Activated CD4-positive, alpha-beta T cell treated with anti-CD3 and anti-CD28 coated beads for 48 hours (primary cell): ENCODE data around the gene RBM19.

Source experiments
- DNase-seq: peaks from one replicate; pipeline ENCODE4 v3.0.0-alpha.2; 2020

RBM19 gene

GRCh38 chr12:113987261-113988063, 21.3 kb upstream of the RBM19 start:
- no peak for DNase-seq

GRCh38 chr12:113984464-113984863, 18.3 kb upstream of the RBM19 start:
- no peak for DNase-seq

- no peak for DNase-seq
These were observed 17.8 kb upstream of the RBM19 start for GRCh38 chr12:113983777-113984448.

GRCh38 chr12:113983265-113983664, 17.1 kb upstream of the RBM19 start:
- DNase-seq: no peak

- DNase-seq: no peak
These were observed 15.8 kb upstream of the RBM19 start for GRCh38 chr12:113981876-113982275.

- DNase-seq: peak; percentile 33
These were observed 14.6 kb upstream of the RBM19 start for GRCh38 chr12:113980537-113981337.

- no peak for DNase-seq
These were observed 13.9 kb upstream of the RBM19 start for GRCh38 chr12:113980054-113980453.

- no peak for DNase-seq
These were observed 12.0 kb upstream of the RBM19 start for GRCh38 chr12:113978080-113978479.

- DNase-seq: no peak
These were observed 7.9 kb upstream of the RBM19 start for GRCh38 chr12:113974006-113974405.

GRCh38 chr12:113973109-113973904, 7.2 kb upstream of the RBM19 start:
- DNase-seq: no peak

- no peak for DNase-seq
These were observed 5.3 kb upstream of the RBM19 start for GRCh38 chr12:113971392-113971791.

- no peak for DNase-seq
These were observed 4.1 kb upstream of the RBM19 start for GRCh38 chr12:113970211-113970610.

GRCh38 chr12:113967368-113967767, 1.2 kb upstream of the RBM19 start:
- no peak for DNase-seq

GRCh38 chr12:113962733-113963132, 3.4 kb downstream of the RBM19 start:
- no peak for DNase-seq

- DNase-seq: peak; percentile 68
These were observed 4.0 kb downstream of the RBM19 start for GRCh38 chr12:113961921-113962710.

- no peak for DNase-seq
These were observed 6.1 kb downstream of the RBM19 start for GRCh38 chr12:113960030-113960429.

GRCh38 chr12:113959096-113959495, 7.0 kb downstream of the RBM19 start:
- no peak for DNase-seq

GRCh38 chr12:113958108-113958507, 8.0 kb downstream of the RBM19 start:
- no peak for DNase-seq

GRCh38 chr12:113957627-113958026, 8.5 kb downstream of the RBM19 start:
- no peak for DNase-seq

GRCh38 chr12:113955109-113955970, 10.8 kb downstream of the RBM19 start:
- DNase-seq: no peak

GRCh38 chr12:113954547-113954946, 11.6 kb downstream of the RBM19 start:
- no peak for DNase-seq
